Panc1 (cell line): ENCODE measurements around the gene GPS1. TPM values are rescaled to one million over a fixed set of nuclear protein-coding genes. Genes with fewer than 3 reads are reported as not detected.

ENCODE experiments used
- ATAC-seq: fragments of 200-7000 bp; cut with Tn5 transposase; 2 replicates; pipeline ENCODE4 v1.9.1; 2020; ENCODE audit warnings: mild to moderate bottlenecking, moderate library complexity
- BruUV-seq: library from RNA; stranded (reverse); fragments of 400-500 nt; replicated peaks from 2 replicates; lab custom pipeline; 2021; lab: Mats Ljungman, UMichigan
- CTCF ChIA-PET: fragments of 300-600 bp; sonication (Branson Sonifier 250); formaldehyde crosslinking; loops from one replicate; lab custom pipeline; 2022; ENCODE audit warnings: antibody characterized with exemption; lab: Charles Lee
- POLR2A ChIA-PET: fragments of 300-600 bp; sonication (Branson Sonifier 250); formaldehyde crosslinking; loops from one replicate; lab custom pipeline; 2022; ENCODE audit warnings: antibody characterized with exemption; lab: Charles Lee
- DNase-seq: peaks from one replicate; pipeline ENCODE4 v3.0.0-alpha.2; 2010; ENCODE audit warnings: low read depth, low spot score
- H3K27ac ChIP-seq: 2 replicates; pipeline ENCODE4 v1.5.1; 2011; ENCODE audit warnings: mild to moderate bottlenecking, low read length, inconsistent platforms
- H3K27me3 ChIP-seq: fragments of 200-500 bp; sonication (Bioruptor generic); 2 replicates; pipeline ENCODE4 v1.6.0; 2014; ENCODE audit warnings: low read length, inconsistent platforms; ENCODE audit not compliant: control insufficient read depth, insufficient read depth
- H3K36me3 ChIP-seq: fragments of 200-500 bp; sonication (Bioruptor generic); 2 replicates; pipeline ENCODE4 v1.5.1; 2014; ENCODE audit warnings: inconsistent platforms, mild to moderate bottlenecking, low read length, moderate library complexity; ENCODE audit not compliant: control insufficient read depth, insufficient read depth
- H3K4me1 ChIP-seq: 2 replicates; pipeline ENCODE4 v1.5.1; 2011; ENCODE audit warnings: inconsistent platforms, mild to moderate bottlenecking, low read length, moderate library complexity; ENCODE audit not compliant: control insufficient read depth, insufficient read depth
- H3K4me3 ChIP-seq, 2 experiments: 2 replicates each; pipeline ENCODE4 v1.5.1; 2011 to 2012; ENCODE audit warnings: low read depth in 2 of 2, low read length in 2 of 2, mild to moderate bottlenecking in 2 of 2, inconsistent platforms in 1 of 2, moderate library complexity in 1 of 2
- H3K9me3 ChIP-seq: fragments of 200-500 bp; sonication (Bioruptor generic); 2 replicates; pipeline ENCODE4 v1.5.1; 2014; ENCODE audit warnings: low read depth, mild to moderate bottlenecking, inconsistent platforms, low read length, moderate library complexity; ENCODE audit not compliant: control insufficient read depth, insufficient read depth
- POLR2AphosphoS5 ChIP-seq: IDR thresholded peaks from 2 replicates; pipeline ENCODE4 v1.6.1; 2012; ENCODE audit warnings: mild to moderate bottlenecking, low read depth, low read length, moderate library complexity
- REST ChIP-seq, 2 experiments: IDR thresholded peaks; 2 replicates each; pipeline ENCODE4 v1.6.1; 2011 to 2012; ENCODE audit warnings: low read depth in 2 of 2, control low read depth in 1 of 2, low read length in 1 of 2, mild to moderate bottlenecking in 1 of 2, moderate library complexity in 1 of 2; ENCODE audit not compliant: insufficient read depth in 1 of 2
- SIN3A ChIP-seq: IDR thresholded peaks from 2 replicates; pipeline ENCODE4 v1.6.1; 2012; ENCODE audit warnings: low read depth, mild to moderate bottlenecking, low read length, moderate library complexity, borderline replicate concordance; ENCODE audit not compliant: insufficient read depth
- in situ Hi-C: cut with HindIII; loops from 2 replicates; pipeline ENCODE4 v1.10.0; 2016; ENCODE audit warnings: low sequenced_read_pairs, low pct_unique_long_range_greater_than_20kb
- intact Hi-C: fragments of 100-400 bp; cut with micrococcal nuclease; formaldehyde crosslinking; loops from one replicate; pipeline ENCODE4 v1.10.0; 2022; ENCODE audit not compliant: unreplicated experiment
- total RNA-seq: library from RNA; stranded (reverse); gene quantifications from one replicate; pipeline ENCODE4 v1.2.1, GENCODE V29; 2021; ENCODE audit not compliant: unreplicated experiment
- TF ChIP-seq, protein P1 (sequence below): fragments of 450-650 bp; IDR thresholded peaks from 2 replicates; pipeline ENCODE4 v1.5.1; 2017; ENCODE audit warnings: mild to moderate bottlenecking

The GPS1 gene
- total RNA-seq, 1 experiment from 2014 or later, result 175 TPM

GRCh38 chr17:82076018-82076784 lies 24.5 kb downstream of the GPS1 start:
- TF ChIP-seq POLR2AphosphoS5 (peak; percentile 84), SIN3A (0 out of 2 replicates have a peak, but pooled peaks have one; percentile 33)
- TF ChIP-seq, protein P1, sequence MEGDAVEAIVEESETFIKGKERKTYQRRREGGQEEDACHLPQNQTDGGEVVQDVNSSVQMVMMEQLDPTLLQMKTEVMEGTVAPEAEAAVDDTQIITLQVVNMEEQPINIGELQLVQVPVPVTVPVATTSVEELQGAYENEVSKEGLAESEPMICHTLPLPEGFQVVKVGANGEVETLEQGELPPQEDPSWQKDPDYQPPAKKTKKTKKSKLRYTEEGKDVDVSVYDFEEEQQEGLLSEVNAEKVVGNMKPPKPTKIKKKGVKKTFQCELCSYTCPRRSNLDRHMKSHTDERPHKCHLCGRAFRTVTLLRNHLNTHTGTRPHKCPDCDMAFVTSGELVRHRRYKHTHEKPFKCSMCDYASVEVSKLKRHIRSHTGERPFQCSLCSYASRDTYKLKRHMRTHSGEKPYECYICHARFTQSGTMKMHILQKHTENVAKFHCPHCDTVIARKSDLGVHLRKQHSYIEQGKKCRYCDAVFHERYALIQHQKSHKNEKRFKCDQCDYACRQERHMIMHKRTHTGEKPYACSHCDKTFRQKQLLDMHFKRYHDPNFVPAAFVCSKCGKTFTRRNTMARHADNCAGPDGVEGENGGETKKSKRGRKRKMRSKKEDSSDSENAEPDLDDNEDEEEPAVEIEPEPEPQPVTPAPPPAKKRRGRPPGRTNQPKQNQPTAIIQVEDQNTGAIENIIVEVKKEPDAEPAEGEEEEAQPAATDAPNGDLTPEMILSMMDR, result no peak
- H3K4me1 ChIP-seq, result peaks cover 25% of the 10 kb centered on the region
- no peaks in the 10 kb centered on the region; the same call in 1 of the 2 replicates for H3K36me3 ChIP-seq
- DNase-seq, result no peak
- intact Hi-C loops (no loop called here), in situ Hi-C loops (no loop called here)
- no peak overlapping the region for H3K4me3 ChIP-seq
- H3K9me3 ChIP-seq, result no peaks in the 10 kb centered on the region
- ChIA-PET POLR2A (interaction anchor here (0.6 kb wide), 1 partner anchor 182 kb away, joined by 3 read pairs; no protein-coding TSS in a partner anchor), CTCF (interaction anchor here (0.5 kb wide), 1 partner anchor 60 kb away, joined by 3 read pairs; no protein-coding TSS in a partner anchor)
- no peaks in the 10 kb centered on the region for H3K27me3 ChIP-seq
- peak; percentile 26 for ATAC-seq
- no TSS peak for BruUV-seq
- peak overlapping the region; percentile 70 for H3K27ac ChIP-seq

- peaks cover 25% of the 10 kb centered on the region for H3K4me1 ChIP-seq
- DNase-seq, result no peak
- peak; percentile 74 for ATAC-seq
- peak overlapping the region; percentile 70 for H3K27ac ChIP-seq
- in situ Hi-C loops, result no loop called here
- ChIA-PET CTCF (interaction anchor here (0.5 to 0.6 kb wide), 2 partner anchors 47 to 59 kb away, joined by 3 to 4 read pairs; no protein-coding TSS in a partner anchor), POLR2A (interaction anchor here (0.6 kb wide), 1 partner anchor 16 kb away, joined by 6 read pairs; no protein-coding TSS in a partner anchor)
- intact Hi-C loops, result no loop called here
- no TSS peak for BruUV-seq
- no peak overlapping the region for H3K4me3 ChIP-seq
- no peaks in the 10 kb centered on the region for H3K27me3 ChIP-seq
- H3K36me3 ChIP-seq, result no peaks in the 10 kb centered on the region; the same call in 1 of the 2 replicates
- H3K9me3 ChIP-seq, result no peaks in the 10 kb centered on the region
- TF ChIP-seq REST (IDR thresholded peaks at IDR 0.05; ENCODE audit: insufficient read depth in 1 of 2, low read depth in 2 of 2, low read length in 1 of 2), result 0 out of 4 replicates have a peak, but pooled peaks of 1 of the 2 experiments have one; percentile 7
- TF ChIP-seq POLR2AphosphoS5, result peak; percentile 87
- no peak; the same call in 1 of the 2 replicates for TF ChIP-seq SIN3A
Observed at GRCh38 chr17:82076785-82077591, 25.3 kb downstream of the GPS1 start.
